Liver (tissue), 3 donors: ENCODE measurements around the gene KRTAP10-3.

Source experiments
- ATF3 ChIP-seq: IDR thresholded peaks from 2 replicates; pipeline ENCODE4 v1.6.1; 2016; ENCODE audit warnings: antibody characterized with exemption
- CTCF ChIP-seq: fragments of 150-350 bp; IDR thresholded peaks from 2 replicates; pipeline ENCODE4 v1.5.1; 2017; ENCODE audit warnings: improper control_type of control experiment, low read depth, low read length; ENCODE audit not compliant: missing input control
- HNF4G ChIP-seq: IDR thresholded peaks from 2 replicates; pipeline ENCODE4 v1.6.1; 2016; ENCODE audit warnings: antibody characterized with exemption
- MAX ChIP-seq: IDR thresholded peaks from 2 replicates; pipeline ENCODE4 v1.6.1; 2016; ENCODE audit warnings: antibody characterized with exemption
- RAD21 ChIP-seq, 2 donors: IDR thresholded peaks; 2 replicates each; pipeline ENCODE4 v1.6.1; 2016; ENCODE audit warnings: antibody characterized with exemption in 2 of 2, mild to moderate bottlenecking in 2 of 2
- REST ChIP-seq: IDR thresholded peaks from 2 replicates; pipeline ENCODE4 v1.6.1; 2016; ENCODE audit warnings: antibody characterized with exemption, mild to moderate bottlenecking
- RXRA ChIP-seq, 2 donors: IDR thresholded peaks; 2 replicates each; pipeline ENCODE4 v1.6.1; 2017 to 2018; ENCODE audit warnings: antibody characterized with exemption in 2 of 2, mild to moderate bottlenecking in 1 of 2
- TAF1 ChIP-seq: conservative IDR thresholded peaks from 2 replicates; pipeline ENCODE4 v1.6.1; 2016; ENCODE audit warnings: antibody characterized with exemption, mild to moderate bottlenecking
- TF ChIP-seq, protein P1 (sequence below): IDR thresholded peaks from 2 replicates; pipeline ENCODE4 v1.6.1; 2016; ENCODE audit warnings: antibody characterized with exemption
- donor health status: healthy.
- donor health status: healthy.

GRCh38 chr21:44532712-44533111, 25.9 kb downstream of the KRTAP10-3 start:
- no peak for TF ChIP-seq RXRA (IDR thresholded peaks at IDR 0.05)
- no peak for TF ChIP-seq ATF3
- no peak for TF ChIP-seq CTCF
- TF ChIP-seq MAX: no peak
- no peak for TF ChIP-seq REST
- TF ChIP-seq, protein P1, sequence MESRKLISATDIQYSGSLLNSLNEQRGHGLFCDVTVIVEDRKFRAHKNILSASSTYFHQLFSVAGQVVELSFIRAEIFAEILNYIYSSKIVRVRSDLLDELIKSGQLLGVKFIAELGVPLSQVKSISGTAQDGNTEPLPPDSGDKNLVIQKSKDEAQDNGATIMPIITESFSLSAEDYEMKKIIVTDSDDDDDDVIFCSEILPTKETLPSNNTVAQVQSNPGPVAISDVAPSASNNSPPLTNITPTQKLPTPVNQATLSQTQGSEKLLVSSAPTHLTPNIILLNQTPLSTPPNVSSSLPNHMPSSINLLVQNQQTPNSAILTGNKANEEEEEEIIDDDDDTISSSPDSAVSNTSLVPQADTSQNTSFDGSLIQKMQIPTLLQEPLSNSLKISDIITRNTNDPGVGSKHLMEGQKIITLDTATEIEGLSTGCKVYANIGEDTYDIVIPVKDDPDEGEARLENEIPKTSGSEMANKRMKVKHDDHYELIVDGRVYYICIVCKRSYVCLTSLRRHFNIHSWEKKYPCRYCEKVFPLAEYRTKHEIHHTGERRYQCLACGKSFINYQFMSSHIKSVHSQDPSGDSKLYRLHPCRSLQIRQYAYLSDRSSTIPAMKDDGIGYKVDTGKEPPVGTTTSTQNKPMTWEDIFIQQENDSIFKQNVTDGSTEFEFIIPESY: no peak
- TF ChIP-seq RAD21 (IDR thresholded peaks at IDR 0.05): no peak
- TF ChIP-seq HNF4G: no peak
- TF ChIP-seq TAF1: no peak
